Endodermal cell (in vitro differentiated cells): Measurements from ENCODE around the gene OR9I1. TPM values are rescaled to one million over a fixed set of nuclear protein-coding genes. Genes with fewer than 3 reads are reported as not detected.

Experiments used
- DNase-seq: peaks from one replicate; pipeline ENCODE4 v3.0.0-alpha.2; 2017
- H3K27ac ChIP-seq: 2 replicates; pipeline ENCODE4 v1.5.1; 2013; ENCODE audit warnings: mild to moderate bottlenecking, low read depth, low read length, moderate library complexity
- H3K27me3 ChIP-seq: 2 replicates; pipeline ENCODE4 v1.6.1; 2013; ENCODE audit warnings: mild to moderate bottlenecking, low read length, moderate library complexity; ENCODE audit not compliant: insufficient read depth, control insufficient read depth, poor library complexity, severe bottlenecking
- H3K36me3 ChIP-seq: 2 replicates; pipeline ENCODE4 v1.7.0; 2013; ENCODE audit warnings: mild to moderate bottlenecking, low read length, moderate library complexity; ENCODE audit not compliant: control insufficient read depth, insufficient read depth
- H3K4me1 ChIP-seq: one replicate; pipeline ENCODE4 v1.7.0; 2013; ENCODE audit warnings: low read length; ENCODE audit not compliant: control insufficient read depth, insufficient read depth
- H3K4me3 ChIP-seq: 2 replicates; pipeline ENCODE4 v1.5.1; 2013; ENCODE audit warnings: mild to moderate bottlenecking, low read length, moderate library complexity
- H3K9ac ChIP-seq: 2 replicates; pipeline ENCODE4 v1.6.1; 2013; ENCODE audit warnings: mild to moderate bottlenecking, low read length, moderate library complexity; ENCODE audit not compliant: poor library complexity, severe bottlenecking; ENCODE audit errors: extremely low read depth
- H3K9me3 ChIP-seq: 2 replicates; pipeline ENCODE4 v1.6.1; 2013; ENCODE audit warnings: mild to moderate bottlenecking, low read length, moderate library complexity; ENCODE audit not compliant: control insufficient read depth
- H3K27ac Mint-ChIP-seq: 2 replicates; pipeline ENCODE4 v1.8.0; 2020; ENCODE audit warnings: mixed read lengths
- H3K27me3 Mint-ChIP-seq: 2 replicates; pipeline ENCODE4 v1.8.0; 2021; ENCODE audit warnings: mild to moderate bottlenecking, mixed read lengths; ENCODE audit not compliant: insufficient read depth
- H3K36me3 Mint-ChIP-seq: 2 replicates; pipeline ENCODE4 v1.8.0; 2020; ENCODE audit warnings: low read depth, mixed read lengths
- H3K4me1 Mint-ChIP-seq: 2 replicates; pipeline ENCODE4 v1.8.0; 2020; ENCODE audit warnings: mixed read lengths
- H3K4me3 Mint-ChIP-seq: 2 replicates; pipeline ENCODE4 v1.8.0; 2020; ENCODE audit warnings: mild to moderate bottlenecking, moderate library complexity, mixed read lengths
- H3K9me3 Mint-ChIP-seq: 2 replicates; pipeline ENCODE4 v1.8.0; 2020; ENCODE audit warnings: mild to moderate bottlenecking, mixed read lengths
- CTCF ChIP-seq: fragments of 200-600 bp; sonication (generic); conservative IDR thresholded peaks from 2 replicates; pipeline ENCODE4 v1.5.0; 2021; ENCODE audit warnings: antibody characterized with exemption, mild to moderate bottlenecking
- WGBS, 2 experiments: methylation state at CpG; one replicate each; pipeline versions ENCODE4 v1.1.5 to v1.1.7; 2013; ENCODE audit warnings: missing lambda C conversion rate in 2 of 2, mixed read lengths in 1 of 2; ENCODE audit not compliant: insufficient coverage in 1 of 2, insufficient read length in 1 of 2; 5-methylcytosine and 5-hydroxymethylcytosine counted together
- total RNA-seq, 2 donors: library from RNA; stranded (reverse); fragmentation: NEBNext Ultra II Directional in 1 of 2; extraction: Animal tissue kit (Norgen Biotek cat#: 25700) in 1 of 2; gene quantifications; 2 replicates in 1 of 2; 3 replicates in 1 of 2; pipeline ENCODE4 v1.2.1, GENCODE V29; 2021

The OR9I1 gene
- total RNA-seq, 2 donors from 2014 or later: not detected

GRCh38 chr11:58127350-58127749, 2.0 kb upstream of the OR9I1 start:
- Histone ChIP-seq H3K27ac (no peak overlapping the region), H3K4me3 (no peak overlapping the region), H3K9ac (no peak overlapping the region), H3K9me3 (no peaks in the 10 kb centered on the region), H3K4me1 (peaks cover 5% of the 10 kb centered on the region), H3K36me3 (no peaks in the 10 kb centered on the region), H3K27me3 (no peaks in the 10 kb centered on the region)
- no peaks in the 10 kb centered on the region for H3K9me3 Mint-ChIP-seq
- H3K4me1 Mint-ChIP-seq: peaks cover 2% of the 10 kb centered on the region
- no peak for TF ChIP-seq CTCF
- no peak overlapping the region for H3K27ac Mint-ChIP-seq
- H3K4me3 Mint-ChIP-seq: no peak overlapping the region
- DNase-seq: no peak
- H3K27me3 Mint-ChIP-seq: no peaks in the 10 kb centered on the region
- H3K36me3 Mint-ChIP-seq: no peaks in the 10 kb centered on the region

GRCh38 chr11:58121096-58121495, 4.2 kb downstream of the OR9I1 start:
- H3K9me3 ChIP-seq: no peaks in the 10 kb centered on the region
- H3K27me3 ChIP-seq: peaks cover 11% of the 10 kb centered on the region
- H3K36me3 ChIP-seq: no peaks in the 10 kb centered on the region
- H3K27ac ChIP-seq: no peak overlapping the region
- no peak for DNase-seq
- H3K4me3 Mint-ChIP-seq: no peak overlapping the region
- TF ChIP-seq CTCF: no peak
- H3K4me1 Mint-ChIP-seq: no peaks in the 10 kb centered on the region
- no peak overlapping the region for H3K27ac Mint-ChIP-seq
- peaks cover 5% of the 10 kb centered on the region for H3K4me1 ChIP-seq
- no peaks in the 10 kb centered on the region for H3K36me3 Mint-ChIP-seq
- peaks cover 9% of the 10 kb centered on the region for H3K27me3 Mint-ChIP-seq
- no peak overlapping the region for H3K9ac ChIP-seq
- WGBS, 2 experiments: 83% methylated on average over 1 of the region's 1 CpG; no CpG with 5 or more reads in 1 of the 2 experiments
- no peak overlapping the region for H3K4me3 ChIP-seq
- H3K9me3 Mint-ChIP-seq: no peaks in the 10 kb centered on the region

- Histone ChIP-seq H3K9ac (no peak overlapping the region), H3K9me3 (peaks cover 5% of the 10 kb centered on the region), H3K4me3 (no peak overlapping the region), H3K27ac (no peak overlapping the region), H3K4me1 (no peaks in the 10 kb centered on the region), H3K27me3 (no peaks in the 10 kb centered on the region), H3K36me3 (no peaks in the 10 kb centered on the region)
- no peaks in the 10 kb centered on the region for H3K4me1 Mint-ChIP-seq
- H3K4me3 Mint-ChIP-seq: no peak overlapping the region
- no peak for TF ChIP-seq CTCF
- WGBS, 2 experiments: 80 to 100% methylated on average over 1 of the region's 2 CpGs
- no peaks in the 10 kb centered on the region for H3K36me3 Mint-ChIP-seq
- H3K27me3 Mint-ChIP-seq: no peaks in the 10 kb centered on the region
- no peak for DNase-seq
- no peak overlapping the region for H3K27ac Mint-ChIP-seq
- peaks cover 6% of the 10 kb centered on the region for H3K9me3 Mint-ChIP-seq
Measured at GRCh38 chr11:58097437-58097836, 27.9 kb downstream of the OR9I1 start.
